GM23248 (cell line): Measurements from ENCODE around the gene PARP11.

Experiments
- EZH2 ChIP-seq: fragments of 200-600 bp; sonication (generic); IDR thresholded peaks from 2 replicates; pipeline ENCODE4 v1.6.1; 2018; ENCODE audit warnings: antibody characterized with exemption, mild to moderate bottlenecking; ENCODE audit not compliant: insufficient read depth, poor library complexity, severe bottlenecking
- EZH2phosphoT487 ChIP-seq: fragments of 200-600 bp; sonication (generic); IDR thresholded peaks from 2 replicates; pipeline ENCODE4 v1.6.1; 2018; ENCODE audit warnings: antibody characterized with exemption, moderate library complexity, mild to moderate bottlenecking, low read depth; ENCODE audit not compliant: insufficient read depth

DNA sequence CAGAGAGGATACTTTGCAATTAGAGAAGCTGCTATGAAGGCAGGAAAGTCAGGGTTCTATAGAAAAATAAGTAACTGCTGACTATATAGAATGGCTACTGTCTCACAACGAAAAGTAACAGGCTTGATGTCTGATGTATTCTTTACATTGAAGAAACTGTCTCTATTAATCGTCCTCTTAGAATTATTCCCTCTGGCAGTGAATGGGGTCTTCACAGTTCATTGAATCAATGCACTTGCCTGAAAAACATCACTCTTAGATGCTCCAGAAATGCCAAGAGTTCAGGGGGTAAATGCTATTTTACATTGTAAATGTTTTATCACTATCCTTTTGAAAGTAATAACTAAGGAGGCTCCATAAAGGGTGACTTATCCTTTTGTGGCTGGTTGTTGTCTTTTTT lies 82.6 kb downstream of the PARP11 start:
- no peak for TF ChIP-seq EZH2
- TF ChIP-seq EZH2phosphoT487: no peak
